ENCODE data around the gene KCTD20.
"Not testable (repeated sequence)": the region's sequence is repeated elsewhere in the genome, so short reads cannot be mapped to it uniquely, and the experiment has no call there.

Gene KCTD20

DNA sequence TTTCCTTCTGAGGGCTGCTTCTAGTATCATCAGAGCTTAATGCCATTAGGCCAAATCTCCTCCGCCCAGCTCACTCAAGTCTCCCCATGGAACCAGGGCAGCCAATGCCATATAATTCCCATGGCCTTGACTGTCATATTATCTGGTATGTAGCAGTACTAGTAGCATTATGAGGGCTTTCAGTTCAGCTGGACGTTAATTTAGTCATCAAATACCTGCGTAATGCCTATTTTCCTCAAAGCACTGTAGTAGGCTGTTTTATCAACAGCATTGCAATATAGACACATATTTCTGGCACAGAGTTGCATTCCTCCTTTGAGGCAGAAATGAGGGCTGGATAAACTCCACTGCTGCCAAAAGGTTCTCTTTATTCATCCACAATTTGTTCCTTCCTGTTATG is 1.7 kb downstream of the KCTD20 start:
- no peak for DNase-seq (ENCODE audit: low read depth in 2 of 2)

DNA sequence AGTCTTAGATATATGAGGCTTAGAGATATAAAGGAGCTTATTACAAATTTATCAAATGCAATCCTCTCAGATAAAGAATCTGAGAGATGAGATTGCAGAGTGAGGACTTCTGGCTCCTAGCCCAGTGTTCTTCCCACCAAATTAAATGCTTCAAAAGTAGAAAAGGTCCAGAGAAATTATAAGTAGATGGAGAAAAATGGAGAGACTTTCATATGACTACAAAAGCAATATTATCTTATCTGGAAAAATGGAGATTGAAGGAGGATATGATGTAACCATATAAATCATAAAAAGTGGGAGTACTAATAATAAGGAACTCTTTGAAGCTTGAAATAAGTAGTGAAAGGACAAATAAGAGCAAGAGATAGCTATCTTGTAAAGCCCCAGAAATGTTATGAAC is 2.8 kb downstream of the KCTD20 start:
- no peak for DNase-seq (ENCODE audit: low read depth in 2 of 2)

DNA sequence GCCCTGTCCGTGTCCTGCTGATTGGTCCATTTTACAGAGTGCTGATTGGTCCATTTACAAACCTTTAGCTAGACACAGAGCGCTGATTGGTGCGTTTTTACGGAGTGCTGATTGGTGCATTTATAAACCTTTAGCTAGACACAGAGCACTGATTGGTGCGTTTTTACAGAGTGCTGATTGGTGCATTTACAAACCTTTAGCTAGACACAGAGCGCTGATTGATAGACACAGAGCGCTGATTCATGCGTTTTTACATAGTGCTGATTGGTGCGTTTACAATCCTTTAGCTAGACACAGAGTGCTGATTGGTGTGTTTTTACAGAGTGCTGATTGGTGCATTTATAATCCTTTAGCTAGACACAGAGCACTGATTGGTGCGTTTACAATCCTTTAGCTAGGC is 6.4 kb downstream of the KCTD20 start:
- DNase-seq (ENCODE audit: low read depth in 2 of 2), result not testable (repeated sequence)

DNA sequence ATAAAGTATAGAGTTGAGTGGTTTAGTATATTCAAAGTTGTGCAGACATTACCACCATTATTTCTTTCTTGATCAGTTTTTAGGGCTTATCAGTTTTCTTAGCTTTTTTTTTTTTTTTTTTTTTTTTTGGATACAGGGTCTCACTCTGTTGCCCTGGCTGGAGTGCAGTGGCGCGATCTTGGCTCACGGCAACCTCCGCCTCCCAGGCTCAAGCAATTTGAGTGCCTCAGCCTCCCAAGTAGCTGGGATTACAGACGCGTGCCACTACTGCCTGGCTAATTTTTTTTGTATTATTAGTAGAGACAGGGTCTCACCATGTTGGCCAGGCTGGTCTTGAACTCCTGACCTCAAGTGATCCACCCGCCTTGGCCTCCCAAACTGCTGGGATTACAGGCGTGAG is 10.1 kb downstream of the KCTD20 start:
- not testable (repeated sequence) for DNase-seq (ENCODE audit: low read depth in 2 of 2)

DNA sequence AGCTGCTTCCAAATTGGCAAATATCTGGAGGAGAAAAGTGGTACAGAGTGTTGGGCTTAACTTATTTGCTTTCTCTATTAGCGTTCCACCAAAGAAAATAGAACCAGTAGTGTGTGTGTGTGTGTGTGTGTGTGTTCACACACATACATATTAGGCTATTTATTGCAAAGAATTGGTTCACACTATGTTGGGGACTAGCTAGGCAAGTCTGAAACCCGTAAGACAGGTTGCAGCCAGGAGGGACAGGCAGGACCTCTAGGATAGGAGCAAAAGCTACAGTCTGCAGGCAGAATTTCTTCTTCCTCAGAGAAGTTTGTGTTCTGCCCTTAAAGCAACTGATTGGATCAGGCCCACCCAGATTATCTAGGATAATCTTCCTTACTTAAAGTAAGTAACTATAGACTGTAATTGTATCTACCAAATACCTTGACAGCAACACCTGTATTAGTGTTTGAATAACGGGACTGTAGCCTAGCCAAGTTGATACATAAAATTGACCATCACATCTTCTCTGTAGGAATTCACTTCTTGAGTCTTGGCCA is 12.8 kb downstream of the KCTD20 start:
- no peak for DNase-seq (ENCODE audit: low read depth in 2 of 2)

DNA sequence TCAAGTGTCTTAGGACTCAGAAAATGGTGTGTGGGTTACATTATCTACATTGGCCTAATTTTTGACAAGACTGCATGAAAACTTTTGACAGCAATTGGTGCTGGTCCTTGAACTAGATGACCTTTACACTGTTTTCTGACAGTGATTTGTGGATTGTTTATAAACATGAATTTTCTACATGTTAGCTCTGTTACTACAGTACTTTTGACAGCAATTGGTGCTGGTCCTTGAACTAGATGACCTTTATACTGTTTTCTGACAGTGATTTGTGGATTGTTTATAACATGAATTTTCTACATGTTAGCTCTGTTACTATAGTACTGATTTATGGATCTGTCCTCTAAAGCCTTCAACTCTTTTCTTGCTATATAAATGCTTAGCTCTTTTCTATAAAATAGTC is 16.7 kb downstream of the KCTD20 start:
- no peak for DNase-seq (ENCODE audit: low read depth in 2 of 2)

DNA sequence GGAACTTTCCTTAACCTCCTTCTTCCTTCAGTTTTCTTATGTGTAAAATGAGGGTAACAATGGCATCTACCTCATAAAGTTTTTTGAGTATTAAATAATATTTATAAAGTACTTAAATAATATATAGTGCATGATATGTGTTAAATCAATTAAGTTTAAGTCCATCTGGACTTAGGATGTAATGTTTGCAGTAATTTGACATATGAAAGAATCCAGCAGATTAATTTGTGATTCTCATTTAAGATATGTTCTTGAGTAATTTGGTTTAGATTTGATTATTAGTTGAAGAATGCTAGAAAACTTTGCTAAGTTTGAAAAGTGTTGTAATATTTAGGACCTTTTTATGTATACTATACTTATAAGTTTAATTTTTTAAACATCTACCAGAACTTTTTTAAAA is 18.1 kb downstream of the KCTD20 start:
- DNase-seq (ENCODE audit: low read depth in 2 of 2), result no peak

DNA sequence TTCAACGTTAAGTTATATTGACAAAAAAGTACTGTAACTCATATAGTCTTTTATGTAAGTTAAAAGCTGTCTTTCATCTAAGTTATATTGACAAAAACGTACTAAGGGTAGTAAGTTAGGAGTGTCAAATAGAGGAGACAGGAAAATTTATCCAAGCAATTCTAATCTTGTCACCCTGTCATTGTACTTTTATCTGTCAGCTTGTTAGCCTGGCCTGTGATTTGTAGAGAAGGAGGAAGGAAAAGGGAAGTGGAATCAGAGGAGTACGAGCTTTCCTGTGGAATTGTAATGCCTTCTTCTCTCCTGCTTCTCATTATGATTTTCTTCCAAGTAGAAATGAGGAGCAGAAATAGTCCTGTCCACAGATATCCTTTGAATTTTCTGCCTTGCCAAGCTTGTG is 18.8 kb downstream of the KCTD20 start:
- no peak for DNase-seq (ENCODE audit: low read depth in 2 of 2)

DNA sequence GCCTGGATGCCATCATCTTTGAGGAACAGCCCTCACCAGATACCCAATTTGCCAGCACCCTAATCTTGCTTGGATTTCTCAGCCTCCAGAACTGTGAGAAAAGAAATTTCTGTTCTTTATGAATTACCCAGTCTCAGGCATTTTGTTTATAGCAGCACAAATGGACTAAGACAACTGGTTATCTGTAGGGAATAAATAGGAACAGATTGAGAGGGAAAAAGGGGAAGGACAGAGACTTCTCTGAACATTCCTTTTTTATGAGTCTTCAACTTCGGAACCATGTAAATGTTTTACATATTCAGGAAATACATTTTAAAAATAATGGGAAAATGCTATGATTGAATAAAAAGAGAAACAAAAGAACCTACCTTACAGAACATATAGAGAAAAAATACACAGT is 20.9 kb downstream of the KCTD20 start:
- DNase-seq (ENCODE audit: low read depth in 2 of 2), result no peak

DNA sequence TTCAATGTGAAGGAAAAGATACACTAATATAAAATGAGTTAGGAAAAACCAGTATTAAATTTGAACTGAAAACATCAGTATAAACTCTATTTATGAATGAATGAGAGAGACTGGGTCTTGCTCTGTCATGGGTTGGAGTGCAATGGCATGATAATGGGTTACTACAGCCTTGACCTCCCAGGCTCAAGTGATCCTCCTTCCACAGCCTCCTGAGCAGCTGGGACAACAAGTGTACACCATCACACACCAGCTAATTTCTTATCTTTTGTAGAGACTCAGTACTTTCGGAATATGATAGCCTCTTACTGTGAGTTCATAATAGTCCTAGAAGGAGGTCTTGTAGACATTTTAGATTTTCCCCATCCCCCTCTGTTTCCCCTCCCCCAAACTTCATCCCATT is 21.4 kb downstream of the KCTD20 start:
- DNase-seq (ENCODE audit: low read depth in 2 of 2), result no peak

DNA sequence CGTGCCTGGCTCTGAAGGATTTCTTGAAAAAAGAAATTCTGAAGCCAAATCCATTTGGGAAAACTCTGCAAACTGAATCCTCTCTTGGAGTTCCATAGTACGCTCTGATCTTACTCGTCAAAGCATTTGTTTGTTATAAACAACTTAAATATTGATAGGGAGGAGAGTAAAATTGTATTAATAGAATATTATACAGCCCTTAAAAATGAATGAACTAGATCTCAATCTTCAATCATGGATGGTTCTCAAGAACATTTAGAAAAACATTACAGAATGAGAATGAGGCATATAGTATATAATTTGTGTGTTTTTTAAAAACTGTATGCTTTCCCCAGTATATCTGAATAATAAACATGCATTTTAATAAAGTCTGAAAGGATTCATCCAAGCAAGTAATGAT is 24.8 kb downstream of the KCTD20 start:
- no peak for DNase-seq (ENCODE audit: low read depth in 2 of 2)

DNA sequence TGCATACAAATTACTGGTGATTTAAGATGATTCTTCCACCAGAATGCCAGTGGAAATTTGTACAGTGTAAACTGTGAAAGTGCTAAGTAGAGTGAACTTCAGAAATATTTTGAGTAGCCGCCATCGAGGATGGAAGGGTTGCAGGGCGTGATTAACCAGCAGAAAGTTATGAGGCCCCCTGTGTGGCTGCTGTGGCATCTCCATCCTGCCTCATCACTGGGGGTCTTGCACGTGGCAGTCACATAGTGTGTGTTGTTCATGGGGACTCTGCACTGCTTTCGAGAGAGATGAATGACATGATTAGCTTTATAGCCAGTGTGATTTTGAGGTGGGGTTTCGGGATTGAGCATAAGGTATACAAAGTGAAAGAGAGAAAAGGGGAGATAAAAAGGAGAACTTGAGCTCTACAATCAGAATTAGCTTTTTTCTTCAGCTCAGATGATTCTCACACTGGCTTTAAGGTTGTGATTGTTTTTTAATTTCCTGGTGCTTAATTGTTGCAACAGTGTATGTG is 26.4 kb downstream of the KCTD20 start:
- DNase-seq (ENCODE audit: low read depth in 2 of 2), result no peak

DNA sequence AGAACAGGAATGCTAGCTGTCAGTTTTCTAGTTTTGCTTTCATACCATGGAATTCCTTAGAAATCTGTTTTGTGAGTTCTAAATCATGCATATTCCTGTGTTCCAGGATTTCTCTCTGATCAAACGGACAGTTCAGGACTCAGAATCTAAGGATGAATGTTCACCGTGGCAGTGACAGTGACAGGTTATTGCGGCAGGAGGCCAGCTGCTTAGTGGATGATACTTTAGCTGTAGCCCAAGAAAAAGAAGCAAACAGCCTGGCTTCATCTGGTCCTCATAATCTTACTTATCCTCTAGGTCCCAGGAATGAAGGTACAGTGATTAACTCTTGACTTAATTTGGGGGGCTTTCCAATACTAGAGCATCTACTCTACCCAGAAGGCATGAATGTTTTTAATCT is 27.1 kb downstream of the KCTD20 start:
- no peak for DNase-seq (ENCODE audit: low read depth in 2 of 2)

DNA sequence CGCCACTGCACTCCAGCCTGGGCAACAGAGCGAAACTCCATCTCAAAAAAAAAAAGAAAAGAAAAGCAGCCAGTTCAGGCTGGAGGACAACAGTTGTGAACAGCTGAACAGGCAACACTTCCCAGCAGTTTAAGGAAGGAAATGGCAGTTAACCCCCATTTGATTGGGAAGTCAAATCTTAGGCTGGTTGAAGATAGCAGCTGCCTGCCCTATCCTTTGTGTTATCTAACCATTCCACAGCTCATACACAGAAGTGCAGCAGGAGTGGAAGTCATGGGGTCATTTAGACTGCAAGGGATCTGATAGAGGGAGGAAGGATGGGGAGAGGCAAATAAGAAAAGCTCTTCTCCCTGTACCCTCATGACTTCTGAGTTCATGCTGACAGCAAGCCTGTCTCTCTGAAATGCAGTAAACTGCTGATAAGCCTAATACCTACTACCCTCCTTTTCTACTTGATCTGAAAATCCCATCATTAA is 35.3 kb downstream of the KCTD20 start:
- no peak for DNase-seq (ENCODE audit: low read depth in 2 of 2)

DNA sequence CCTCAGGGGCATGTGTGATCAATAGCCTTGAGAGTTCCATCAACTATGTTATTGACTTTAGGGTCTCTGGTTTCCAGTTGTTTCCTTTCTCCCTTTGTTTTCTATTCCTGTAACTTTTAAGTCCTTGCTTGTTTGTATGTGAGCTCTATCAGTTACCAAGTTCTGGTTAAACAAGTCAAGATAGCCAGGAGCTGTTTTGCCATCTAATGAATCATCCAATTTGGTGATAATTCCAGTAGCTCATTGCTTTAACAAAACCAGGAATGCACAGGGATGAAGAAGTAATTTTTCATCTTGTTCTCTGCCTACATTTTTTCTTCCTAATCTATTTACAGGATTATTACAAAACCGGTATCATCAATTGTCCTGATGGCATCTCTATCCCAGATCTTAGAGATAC is 36.5 kb downstream of the KCTD20 start:
- no peak for DNase-seq (ENCODE audit: low read depth in 2 of 2)

DNA sequence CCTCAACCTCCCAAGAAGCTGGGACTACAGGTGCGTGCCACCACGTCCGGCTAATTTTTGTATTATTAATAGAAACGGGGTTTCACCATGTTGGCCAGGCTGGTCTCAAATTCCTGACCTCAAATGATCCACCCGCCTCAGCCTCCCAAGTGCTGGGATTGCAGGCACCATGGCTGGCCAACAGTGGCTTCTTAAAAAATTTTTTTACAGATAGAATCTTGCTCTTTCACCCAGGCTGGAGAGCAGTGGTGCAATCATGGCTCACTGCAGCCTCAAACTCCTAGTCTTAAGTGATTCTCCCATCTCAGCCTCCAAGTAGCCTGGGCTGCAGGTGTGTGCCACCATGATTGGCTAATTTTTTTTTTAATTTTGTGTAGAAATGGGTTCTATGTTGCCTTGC is 40.5 kb downstream of the KCTD20 start:
- DNase-seq (ENCODE audit: low read depth in 2 of 2), result not testable (repeated sequence)

DNA sequence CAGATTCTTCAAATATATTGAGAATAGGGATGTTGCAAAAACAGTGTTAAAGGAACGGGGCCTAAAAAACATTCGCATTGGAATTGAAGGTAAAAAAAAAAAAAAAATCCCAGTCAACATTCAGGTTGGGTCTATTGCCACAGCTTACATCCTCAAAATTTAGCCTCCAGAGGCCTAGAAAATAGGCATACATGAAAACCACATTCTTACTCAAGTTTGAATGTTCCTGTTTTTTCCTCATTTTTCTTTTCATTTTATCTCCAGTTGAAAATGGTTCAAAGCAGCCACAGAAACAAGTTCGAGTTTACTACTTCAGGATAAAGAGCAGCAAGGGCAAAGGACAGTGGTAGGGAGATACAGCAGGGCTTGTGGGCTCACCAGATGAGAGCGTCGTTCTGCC is 41.9 kb downstream of the KCTD20 start:
- DNase-seq (ENCODE audit: low read depth in 2 of 2), result no peak

DNA sequence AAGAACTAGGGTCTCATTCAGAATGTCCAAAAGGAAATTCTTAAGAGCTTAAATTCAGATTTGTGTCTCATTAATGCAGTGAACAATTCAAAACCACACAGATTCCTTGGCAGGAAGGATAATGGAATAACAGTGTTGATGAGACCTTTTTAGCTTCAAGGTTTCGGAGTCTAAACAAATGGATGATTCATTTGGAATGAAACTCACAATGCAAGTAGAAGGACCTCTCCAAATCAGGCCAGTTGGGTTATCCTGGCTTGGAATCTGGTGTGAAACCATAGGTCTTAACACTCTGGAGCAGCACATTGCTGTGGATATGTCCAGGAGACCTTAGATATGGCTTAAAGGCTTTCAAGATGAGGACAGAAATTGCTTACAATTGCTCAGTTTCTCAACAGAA is 44.9 kb downstream of the KCTD20 start:
- DNase-seq (ENCODE audit: low read depth in 2 of 2), result no peak

DNA sequence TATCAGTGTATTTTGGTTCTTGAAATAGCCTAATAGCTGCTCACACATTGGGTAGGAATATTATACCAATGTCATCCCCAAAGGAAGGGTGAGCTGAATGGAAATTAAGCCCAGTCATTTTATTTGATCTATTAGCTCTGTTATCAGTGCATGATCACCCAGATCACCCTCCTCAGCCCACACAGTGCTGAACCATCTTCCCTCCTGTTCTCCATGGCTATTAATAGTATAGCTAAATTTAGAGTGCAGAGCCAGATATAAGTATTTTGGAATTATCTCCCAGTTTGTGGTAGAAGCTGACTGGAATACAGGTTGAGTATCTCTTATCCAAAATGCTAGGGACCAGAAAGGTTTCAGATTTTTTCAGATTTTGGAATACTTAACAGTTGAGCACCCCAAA is 45.4 kb downstream of the KCTD20 start:
- no peak for DNase-seq (ENCODE audit: low read depth in 2 of 2)

DNA sequence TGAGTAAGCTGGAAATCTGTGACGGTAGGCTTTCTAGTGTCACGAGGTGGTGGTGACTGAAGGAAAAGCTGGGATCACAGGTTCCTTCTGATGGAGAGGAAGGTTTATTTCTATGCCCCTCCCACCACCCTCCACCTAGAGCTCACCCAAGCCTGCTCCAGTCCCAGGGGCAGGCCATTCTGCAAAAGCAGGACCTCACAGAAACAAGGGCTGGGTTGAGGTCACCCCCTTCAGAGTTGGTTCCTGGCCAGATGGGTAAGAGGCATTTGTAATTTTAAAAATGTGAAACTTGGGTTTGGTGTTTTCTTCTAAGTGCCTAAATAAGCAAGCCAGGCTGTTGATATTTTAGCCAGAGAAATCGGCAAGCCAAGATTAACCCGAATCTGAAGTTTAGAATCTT is 46.6 kb downstream of the KCTD20 start:
- no peak for DNase-seq (ENCODE audit: low read depth in 2 of 2)

DNA sequence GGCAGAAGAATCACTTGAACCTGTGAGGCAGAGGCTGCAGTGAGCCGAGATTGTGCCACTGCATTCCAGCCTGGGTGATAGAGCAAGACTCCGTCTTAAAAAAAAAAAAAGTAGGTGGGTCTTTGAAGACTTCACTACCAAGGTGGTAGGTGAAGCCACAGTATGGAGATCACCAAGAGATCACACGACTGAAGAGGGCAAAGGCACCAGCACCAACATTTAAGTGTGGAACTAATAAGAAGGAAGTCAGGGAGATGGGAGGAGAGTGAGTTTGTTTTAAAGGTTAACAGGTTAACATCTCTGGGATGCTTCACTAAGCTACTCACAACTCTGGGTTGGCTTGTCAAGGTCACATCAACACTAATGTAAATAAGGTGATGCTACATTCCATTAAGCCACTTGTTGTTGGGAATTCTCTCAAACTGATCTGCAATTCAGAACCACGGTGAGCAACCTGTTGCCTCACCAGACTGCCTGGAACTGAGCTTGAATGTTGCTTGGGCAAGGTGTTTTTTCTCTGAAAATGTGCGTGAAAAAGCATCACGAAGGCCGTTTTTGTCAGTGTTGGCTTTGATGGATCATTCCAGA is 48.7 kb downstream of the KCTD20 start:
- DNase-seq (ENCODE audit: low read depth in 2 of 2), result no peak

DNA sequence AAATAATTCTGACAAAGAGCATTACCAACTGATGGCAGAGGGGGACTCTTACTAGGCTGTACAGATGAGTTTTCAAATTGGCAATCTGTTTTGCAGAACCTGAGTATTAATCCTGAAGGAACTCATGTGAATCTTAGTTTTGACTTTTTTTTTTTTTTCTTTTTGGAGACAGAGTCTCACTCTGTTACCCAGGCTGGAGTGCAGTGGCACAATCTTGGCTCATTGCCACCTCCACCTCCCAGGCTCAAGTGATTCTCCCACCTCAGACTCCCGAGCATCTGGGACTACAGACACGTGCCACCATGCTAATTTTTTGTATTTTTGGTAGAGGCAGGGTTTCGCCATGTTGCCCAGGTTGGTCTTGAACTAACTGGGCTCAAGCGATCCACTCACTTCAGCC is 49.3 kb downstream of the KCTD20 start:
- no peak for DNase-seq (ENCODE audit: low read depth in 2 of 2)

DNA sequence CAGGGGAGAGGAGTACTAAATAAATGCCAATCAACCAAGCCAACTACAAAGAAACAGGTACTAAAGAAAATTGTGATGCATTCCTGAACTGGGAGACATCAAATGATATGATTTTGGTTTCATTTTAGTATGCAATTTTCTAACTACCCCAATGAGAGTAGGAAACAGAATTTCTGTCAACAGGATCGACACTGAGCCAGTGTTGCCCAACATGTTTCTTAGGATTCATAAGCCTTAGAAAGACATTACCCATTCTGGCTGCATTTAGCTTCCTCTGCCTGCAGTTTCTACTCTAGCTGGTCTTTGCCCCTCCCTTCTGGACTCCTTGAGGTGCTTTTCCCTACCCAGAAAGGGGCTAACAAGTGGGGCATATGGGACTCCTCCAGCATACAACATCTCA is 49.8 kb downstream of the KCTD20 start:
- no peak for DNase-seq (ENCODE audit: low read depth in 2 of 2)

DNA sequence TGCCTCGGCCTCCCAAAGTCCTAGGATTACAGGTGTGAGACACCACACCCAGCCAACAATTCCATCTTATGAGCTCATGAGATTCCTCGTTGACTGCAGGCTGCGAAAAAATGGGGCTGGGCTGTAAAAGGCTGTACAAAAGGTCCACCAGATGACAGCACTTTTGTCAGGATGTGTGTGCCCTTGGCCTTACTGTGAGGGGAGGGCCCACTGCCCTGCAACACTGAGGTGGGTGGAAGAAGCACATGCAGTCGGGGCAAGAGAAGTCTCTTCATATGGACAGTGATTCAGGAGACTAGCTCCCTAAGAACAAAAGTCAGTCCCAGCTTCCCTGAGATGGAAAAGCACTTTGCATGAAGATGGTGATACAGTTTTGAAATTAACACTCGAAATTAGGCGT is 50.5 kb downstream of the KCTD20 start:
- DNase-seq (ENCODE audit: low read depth in 2 of 2), result no peak
